A549 (cell line): ENCODE measurements around the gene PIEZO2.

ENCODE experiments used
- BHLHE40 ChIP-seq: IDR thresholded peaks from 2 replicates; pipeline ENCODE4 v1.6.1; 2012; ENCODE audit warnings: low read depth, low read length, inconsistent platforms
- CEBPB ChIP-seq, 2 experiments: fragments of >200 bp in 1 of 2; sonication (Bioruptor Twin) in 1 of 2; formaldehyde crosslinking in 1 of 2; IDR thresholded peaks; 2 replicates each; pipeline ENCODE4 v1.6.1; 2012 to 2016
- CTCF ChIP-seq: fragments of >200 bp; sonication (Bioruptor Twin); formaldehyde crosslinking; IDR thresholded peaks from 3 replicates; pipeline ENCODE4 v1.5.1; 2016
- HOXA7 ChIP-seq: fragments of 250-450 bp; sonication (Bioruptor Pico); IDR thresholded peaks from 2 replicates; pipeline ENCODE4 v1.5.0; 2020; ENCODE audit warnings: mild to moderate bottlenecking, moderate library complexity
- POLR2A ChIP-seq: IDR thresholded peaks from 2 replicates; pipeline ENCODE4 v1.6.1; 2012; ENCODE audit warnings: mild to moderate bottlenecking, low read length
- POLR2AphosphoS2 ChIP-seq: conservative IDR thresholded peaks from 2 replicates; pipeline ENCODE4 v1.6.1; 2012; ENCODE audit warnings: low read length, improper control_type of control experiment, inconsistent platforms
- RAD21 ChIP-seq, 2 experiments: fragments of >200 bp in 1 of 2; sonication (Bioruptor Twin) in 1 of 2; formaldehyde crosslinking in 1 of 2; IDR thresholded peaks in 1 of 2; conservative IDR thresholded peaks in 1 of 2; 2 replicates in 1 of 2; 3 replicates in 1 of 2; pipeline ENCODE4 v1.6.1; 2012 to 2018; ENCODE audit warnings: inconsistent platforms in 1 of 2

GRCh38 chr18:10856132-10856531 lies 293.2 kb downstream of the PIEZO2 start:
- TF ChIP-seq CEBPB (IDR thresholded peaks at IDR 0.05) (no peak), POLR2AphosphoS2 (no peak), CTCF (no peak), BHLHE40 (no peak), HOXA7 (CRISPR knock-in tag) (no peak), POLR2A (no peak), RAD21 (conservative IDR thresholded peaks at IDR 0.05 in 1 of 2, IDR thresholded peaks at IDR 0.05 in 1 of 2) (no peak)
